ENCODE measurements around the gene TTC21B.

GRCh38 chr2:165911981-165912380, 41.6 kb downstream of the TTC21B start:
- no peak for TF ChIP-seq CTCF (IDR thresholded peaks at IDR 0.05 in 8 of 11, conservative IDR thresholded peaks at IDR 0.05 in 3 of 11)
- no peak for TF ChIP-seq POLR2AphosphoS5 (IDR thresholded peaks at IDR 0.05)
- no peak for TF ChIP-seq POLR2A (IDR thresholded peaks at IDR 0.05)

All from spleen (tissue), 7 donors.